SK-N-SH (cell line): ENCODE measurements around the gene OR10S1. TPM values are rescaled to one million over a fixed set of nuclear protein-coding genes. Genes with fewer than 3 reads are reported as not detected.

ENCODE experiments used
- CTCF ChIA-PET: fragments of 300-600, 350-600 bp; formaldehyde crosslinking; extraction: SDS; loops from one replicate; lab custom pipeline; 2021; lab: Yijun Ruan, JAX
- POLR2A ChIA-PET: fragments of 350-600 bp; sonication (Branson Sonifier 250); formaldehyde crosslinking; extraction: SDS; loops from one replicate; lab custom pipeline; 2020; ENCODE audit warnings: antibody characterized with exemption, inconsistent platforms; lab: Yijun Ruan, JAX
- DNase-seq: peaks from one replicate; pipeline ENCODE4 v3.0.0; 2012
- H2AFZ ChIP-seq: fragments of 200-600 bp; sonication (generic); 2 replicates; pipeline ENCODE4 v1.8.1; 2016; ENCODE audit warnings: antibody characterized with exemption, mild to moderate bottlenecking, low read depth
- H3F3A ChIP-seq: fragments of 200-600 bp; sonication (generic); replicated peaks from 2 replicates; pipeline ENCODE3; 2016; ENCODE audit warnings: antibody characterized with exemption, mild to moderate bottlenecking; ENCODE audit not compliant: insufficient read depth
- H3K27ac ChIP-seq, 2 experiments: fragments of 200-500 bp in 1 of 2; fragments of 200-600 bp in 1 of 2; sonication (Bioruptor generic) in 1 of 2; sonication (generic), shearing (Covaris generic) in 1 of 2; 2 replicates each; pipeline versions ENCODE4 v1.5.1 to v1.6.1; 2014 to 2016; ENCODE audit warnings: low read depth in 2 of 2, inconsistent platforms in 1 of 2, low read length in 1 of 2, mild to moderate bottlenecking in 1 of 2, mixed read lengths in 1 of 2
- H3K27me3 ChIP-seq: fragments of 200-600 bp; sonication (generic), shearing (Covaris generic); 2 replicates; pipeline ENCODE4 v1.6.1; 2016; ENCODE audit warnings: mixed run types; ENCODE audit not compliant: insufficient read depth
- H3K36me3 ChIP-seq, 2 experiments: fragments of 200-500 bp in 1 of 2; fragments of 200-600 bp in 1 of 2; sonication (Bioruptor generic) in 1 of 2; sonication (generic) in 1 of 2; replicated peaks in 1 of 2; 2 replicates each; pipeline versions ENCODE3 to v1.5.1; 2014 to 2016; ENCODE audit warnings: low read length in 1 of 2, mild to moderate bottlenecking in 1 of 2; ENCODE audit not compliant: insufficient read depth in 2 of 2, control insufficient read depth in 1 of 2
- H3K4me1 ChIP-seq, 2 experiments: fragments of 200-500 bp in 1 of 2; fragments of 200-600 bp in 1 of 2; sonication (Bioruptor generic) in 1 of 2; sonication (generic), shearing (Covaris generic) in 1 of 2; 2 replicates each; pipeline versions ENCODE4 v1.5.1 to v1.6.1; 2014 to 2016; ENCODE audit warnings: low read depth in 1 of 2, low read length in 1 of 2, mixed run types in 1 of 2; ENCODE audit not compliant: insufficient read depth in 2 of 2, control insufficient read depth in 1 of 2
- H3K4me2 ChIP-seq: fragments of 200-600 bp; sonication (generic), shearing (Covaris generic); 2 replicates; pipeline ENCODE4 v1.6.1; 2017; ENCODE audit warnings: mixed run types
- H3K4me3 ChIP-seq, 2 experiments: fragments of 200-500 bp in 1 of 2; fragments of 200-600 bp in 1 of 2; sonication (Bioruptor generic) in 1 of 2; sonication (generic), shearing (Covaris generic) in 1 of 2; 2 replicates each; pipeline versions ENCODE4 v1.5.1 to v1.8.1; 2014 to 2016; ENCODE audit warnings: low read depth in 2 of 2, inconsistent platforms in 1 of 2, low read length in 1 of 2, mild to moderate bottlenecking in 1 of 2, mixed read lengths in 1 of 2, moderate library complexity in 1 of 2
- H3K79me2 ChIP-seq: fragments of 200-600 bp; sonication (generic); 2 replicates; pipeline ENCODE4 v1.8.1; 2017; ENCODE audit warnings: mild to moderate bottlenecking; ENCODE audit not compliant: insufficient read depth
- H3K9ac ChIP-seq: fragments of 200-600 bp; sonication (generic); 2 replicates; pipeline ENCODE4 v1.6.1; 2017; ENCODE audit warnings: mixed run types
- H3K9me2 ChIP-seq: fragments of 200-600 bp; sonication (generic); 2 replicates; pipeline ENCODE4 v1.6.1; 2017; ENCODE audit warnings: mixed run types
- H3K9me3 ChIP-seq: fragments of 200-600 bp; sonication (generic); 2 replicates; pipeline ENCODE4 v1.6.1; 2017; ENCODE audit warnings: mixed run types, mild to moderate bottlenecking, moderate library complexity
- H4K20me1 ChIP-seq: fragments of 200-600 bp; sonication (generic); 2 replicates; pipeline ENCODE4 v1.6.1; 2017; ENCODE audit warnings: mild to moderate bottlenecking, mixed run types; ENCODE audit not compliant: insufficient read depth
- CHD2 ChIP-seq: fragments of 150-350 bp; IDR thresholded peaks from 2 replicates; pipeline ENCODE4 v1.6.1; 2018; ENCODE audit warnings: low read length; ENCODE audit not compliant: partially characterized antibody
- EP300 ChIP-seq, 2 experiments: IDR thresholded peaks; 2 replicates each; pipeline versions ENCODE4 v1.4.0 to v1.6.1; 2012; ENCODE audit warnings: borderline replicate concordance in 1 of 2, low read depth in 1 of 2, low read length in 1 of 2
- FOSL2 ChIP-seq: IDR thresholded peaks from 2 replicates; pipeline ENCODE4 v1.4.0; 2012; ENCODE audit warnings: low read depth, mild to moderate bottlenecking, moderate library complexity, borderline replicate concordance
- FOXJ3 ChIP-seq: sonication (generic); formaldehyde crosslinking; IDR thresholded peaks from 2 replicates; pipeline ENCODE4 v1.5.1; 2020; ENCODE audit warnings: mild to moderate bottlenecking, missing genetic modification reagents
- FOXM1 ChIP-seq: IDR thresholded peaks from 2 replicates; pipeline ENCODE4 v1.4.0; 2012; ENCODE audit warnings: low read depth, mild to moderate bottlenecking
- GABPA ChIP-seq: IDR thresholded peaks from 2 replicates; pipeline ENCODE4 v1.4.0; 2012; ENCODE audit warnings: low read depth, mild to moderate bottlenecking
- GATA2 ChIP-seq: sonication (generic); formaldehyde crosslinking; IDR thresholded peaks from 2 replicates; pipeline ENCODE4 v1.5.0; 2020; ENCODE audit warnings: mild to moderate bottlenecking, missing genetic modification reagents
- IRF3 ChIP-seq: fragments of 150-350 bp; IDR thresholded peaks from 2 replicates; pipeline ENCODE4 v1.6.1; 2016; ENCODE audit warnings: mild to moderate bottlenecking, low read depth, low read length
- MAX ChIP-seq: IDR thresholded peaks from 2 replicates; pipeline ENCODE4 v1.4.0; 2012; ENCODE audit warnings: low read depth
- NFIC ChIP-seq: IDR thresholded peaks from 2 replicates; pipeline ENCODE4 v1.4.0; 2012; ENCODE audit warnings: borderline replicate concordance
- NRF1 ChIP-seq: IDR thresholded peaks from 2 replicates; pipeline ENCODE4 v1.6.1; 2012; ENCODE audit warnings: low read depth, mild to moderate bottlenecking, low read length
- RAD21 ChIP-seq: IDR thresholded peaks from 2 replicates; pipeline ENCODE4 v1.6.1; 2012; ENCODE audit warnings: mild to moderate bottlenecking, low read length
- RCOR1 ChIP-seq: fragments of 150-350 bp; IDR thresholded peaks from 2 replicates; pipeline ENCODE4 v1.6.1; 2017; ENCODE audit warnings: antibody characterized with exemption, low read length
- REST ChIP-seq: IDR thresholded peaks from 2 replicates; pipeline ENCODE4 v1.6.1; 2012; ENCODE audit warnings: mild to moderate bottlenecking, low read depth, low read length, moderate library complexity
- SIN3A ChIP-seq: IDR thresholded peaks from 2 replicates; pipeline ENCODE4 v1.6.1; 2012; ENCODE audit warnings: low read depth, mild to moderate bottlenecking, low read length, moderate library complexity, borderline replicate concordance
- SMC3 ChIP-seq: IDR thresholded peaks from 2 replicates; pipeline ENCODE4 v1.6.1; 2012; ENCODE audit warnings: low read depth, low read length, improper control_type of control experiment
- TCF12 ChIP-seq: IDR thresholded peaks from 2 replicates; pipeline ENCODE4 v1.4.0; 2012
- TEAD4 ChIP-seq: IDR thresholded peaks from 2 replicates; pipeline ENCODE4 v1.4.0; 2012; ENCODE audit warnings: mild to moderate bottlenecking, borderline replicate concordance; ENCODE audit not compliant: insufficient read depth
- USF1 ChIP-seq: IDR thresholded peaks from 2 replicates; pipeline ENCODE4 v1.4.0; 2012; ENCODE audit warnings: low read depth, borderline replicate concordance
- USF2 ChIP-seq: fragments of 150-350 bp; IDR thresholded peaks from 2 replicates; pipeline ENCODE4 v1.6.1; 2017; ENCODE audit warnings: antibody characterized with exemption, low read length, low read depth, borderline replicate concordance
- ZBTB33 ChIP-seq: IDR thresholded peaks from 2 replicates; pipeline ENCODE4 v1.4.0; 2012; ENCODE audit warnings: low read depth, borderline replicate concordance
- WGBS: methylation state at CpG from one replicate; pipeline ENCODE4 v1.1.6; 2017; ENCODE audit warnings: low lambda C conversion rate; 5-methylcytosine and 5-hydroxymethylcytosine counted together
- polyA plus RNA-seq, 3 experiments: library from polyadenylated mRNA; depleted of rRNA; stranded (reverse); fragments of >200 nt; gene quantifications; 2 replicates each; pipeline ENCODE4 v1.2.3, GENCODE V29; 2012

Gene OR10S1
- polyA plus RNA-seq, 1 of the 3 experiments (the other 2 are of a cell fraction): not detected

GRCh38 chr11:123945132-123945531 lies 32.4 kb downstream of the OR10S1 start:
- H3K4me3 ChIP-seq: no peak overlapping the region
- no peaks in the 10 kb centered on the region for H3K9me2 ChIP-seq
- H3K4me2 ChIP-seq: no peak overlapping the region
- ChIA-PET CTCF (no interaction called here), POLR2A (no interaction called here)
- H3K27me3 ChIP-seq: no peaks in the 10 kb centered on the region; the same call in 1 of the 2 replicates
- no peak overlapping the region for H3K27ac ChIP-seq
- no peak for DNase-seq
- TF ChIP-seq NFIC: no peak
- no peak for TF ChIP-seq IRF3
- TF ChIP-seq FOXJ3: no peak
- TF ChIP-seq FOSL2: no peak
- no peak for TF ChIP-seq TCF12
- no peak for TF ChIP-seq RCOR1
- H3F3A ChIP-seq: no peaks in the 10 kb centered on the region
- H3K9me3 ChIP-seq: no peaks in the 10 kb centered on the region
- no peak overlapping the region for H3K9ac ChIP-seq
- H4K20me1 ChIP-seq: no peaks in the 10 kb centered on the region
- 0% methylated on average over 1 of the region's 1 CpG for WGBS
- no peaks in the 10 kb centered on the region for H3K4me1 ChIP-seq
- no peaks in the 10 kb centered on the region for H3K79me2 ChIP-seq
- no peaks in the 10 kb centered on the region for H3K36me3 ChIP-seq
- H2AFZ ChIP-seq: no peak overlapping the region

- H3F3A ChIP-seq: no peaks in the 10 kb centered on the region
- H3K36me3 ChIP-seq: no peaks in the 10 kb centered on the region
- no peaks in the 10 kb centered on the region; the same call in 1 of the 2 replicates for H3K27me3 ChIP-seq
- no peak within 1 kb of the TSS for H3K4me3 ChIP-seq
- no peak within 1 kb of the TSS for H3K27ac ChIP-seq
- H3K9ac ChIP-seq: no peak within 1 kb of the TSS
- H2AFZ ChIP-seq: no peak within 1 kb of the TSS
- DNase-seq: no peak
- WGBS: 33% methylated on average over 3 of the region's 3 CpGs
- CTCF ChIA-PET: interaction anchor here (1.5 kb wide), 1 partner anchor 13 kb away, joined by 3 read pairs; no protein-coding TSS in a partner anchor
- H3K9me3 ChIP-seq: no peaks in the 10 kb centered on the region
- POLR2A ChIA-PET: no interaction called here
- no peaks in the 10 kb centered on the region for H3K4me1 ChIP-seq
- no peak within 1 kb of the TSS for H3K4me2 ChIP-seq
- no peaks in the 10 kb centered on the region for H3K9me2 ChIP-seq
- H3K79me2 ChIP-seq: no peaks in the 10 kb centered on the region
- H4K20me1 ChIP-seq: no peaks in the 10 kb centered on the region
- TF ChIP-seq FOXM1: no peak
- no peak for TF ChIP-seq SMC3
- no peak for TF ChIP-seq GATA2 (CRISPR knock-in tag)
- TF ChIP-seq NRF1: no peak
- no peak for TF ChIP-seq ZBTB33
- no peak for TF ChIP-seq TEAD4
- no peak for TF ChIP-seq SIN3A
- TF ChIP-seq EP300 (IDR thresholded peaks at IDR 0.05; ENCODE audit: borderline replicate concordance in 1 of 2, low read depth in 1 of 2, low read length in 1 of 2): no peak
- no peak for TF ChIP-seq RAD21
- TF ChIP-seq REST: no peak
- no peak for TF ChIP-seq GABPA
- TF ChIP-seq MAX: no peak
- TF ChIP-seq USF1: no peak
- no peak for TF ChIP-seq USF2
- no peak for TF ChIP-seq CHD2
These were observed 33.8 kb downstream of the OR10S1 start, which contains the start of gene OR6T1 for GRCh38 chr11:123943738-123944137. Gene OR6T1 (minus strand): TSS chr11:123943838. CDS start chr11:123943838, 0 bp downstream.
